ENCODE results near the gene FTCD.

DNA sequence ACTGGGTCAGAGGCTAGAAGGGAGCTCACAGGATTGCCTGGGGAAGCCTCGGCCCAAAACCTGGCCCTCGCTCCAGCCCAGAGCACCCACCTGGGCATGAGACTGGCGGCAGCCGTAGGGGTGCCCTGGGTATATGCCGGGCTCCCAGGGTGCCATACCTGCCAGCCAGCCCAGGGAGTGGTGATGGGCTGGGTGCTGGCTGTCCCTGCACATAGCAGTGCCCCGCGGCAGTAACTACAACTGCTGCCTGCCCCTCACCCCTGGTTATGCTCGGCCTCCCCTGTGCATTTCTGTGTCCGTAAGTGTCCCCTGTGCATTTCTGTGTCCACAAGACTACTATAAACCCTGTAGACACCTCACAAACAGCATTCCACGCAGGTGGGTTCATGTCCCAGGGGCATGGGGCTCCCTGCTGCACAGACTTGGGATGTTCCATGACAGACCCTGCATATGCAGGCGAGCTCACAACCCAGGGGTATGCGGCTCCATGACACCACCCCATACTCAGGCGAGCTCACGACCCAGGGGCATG lies 34.6 kb upstream of the FTCD start:
- TF ChIP-seq EZH2 (IDR thresholded peaks at IDR 0.05; ENCODE audit: borderline replicate concordance, low read length), result no peak
- TF ChIP-seq, protein P1, sequence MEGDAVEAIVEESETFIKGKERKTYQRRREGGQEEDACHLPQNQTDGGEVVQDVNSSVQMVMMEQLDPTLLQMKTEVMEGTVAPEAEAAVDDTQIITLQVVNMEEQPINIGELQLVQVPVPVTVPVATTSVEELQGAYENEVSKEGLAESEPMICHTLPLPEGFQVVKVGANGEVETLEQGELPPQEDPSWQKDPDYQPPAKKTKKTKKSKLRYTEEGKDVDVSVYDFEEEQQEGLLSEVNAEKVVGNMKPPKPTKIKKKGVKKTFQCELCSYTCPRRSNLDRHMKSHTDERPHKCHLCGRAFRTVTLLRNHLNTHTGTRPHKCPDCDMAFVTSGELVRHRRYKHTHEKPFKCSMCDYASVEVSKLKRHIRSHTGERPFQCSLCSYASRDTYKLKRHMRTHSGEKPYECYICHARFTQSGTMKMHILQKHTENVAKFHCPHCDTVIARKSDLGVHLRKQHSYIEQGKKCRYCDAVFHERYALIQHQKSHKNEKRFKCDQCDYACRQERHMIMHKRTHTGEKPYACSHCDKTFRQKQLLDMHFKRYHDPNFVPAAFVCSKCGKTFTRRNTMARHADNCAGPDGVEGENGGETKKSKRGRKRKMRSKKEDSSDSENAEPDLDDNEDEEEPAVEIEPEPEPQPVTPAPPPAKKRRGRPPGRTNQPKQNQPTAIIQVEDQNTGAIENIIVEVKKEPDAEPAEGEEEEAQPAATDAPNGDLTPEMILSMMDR (conservative IDR thresholded peaks at IDR 0.05 in 1 of 2, IDR thresholded peaks at IDR 0.05 in 1 of 2; ENCODE audit: extremely low read depth in 1 of 2, insufficient read depth in 1 of 2, low read depth in 1 of 2, low read length in 2 of 2), result no peak

Data from mammary epithelial cell (primary cell).